Right lobe of liver (tissue), 6 donors: ENCODE measurements around the gene BCAP29. TPM values are rescaled to one million over a fixed set of nuclear protein-coding genes. Genes with fewer than 3 reads are reported as not detected.

Experiments used
- ATAC-seq, 4 donors: fragments of 200-7000 bp; cut with Tn5 transposase; one replicate each; pipeline ENCODE4 v1.9.1; 2020; ENCODE audit warnings: mild to moderate bottlenecking in 4 of 4, moderate library complexity in 4 of 4
- DNase-seq, 3 donors: peaks; one replicate each; pipeline ENCODE4 v3.0.0-alpha.2; 2020
- H3K27ac ChIP-seq, 3 donors: fragments of 200-600 bp; one replicate each; pipeline ENCODE4 v1.8.0; 2022
- H3K27me3 ChIP-seq, 2 donors: fragments of 200-600 bp; one replicate each; pipeline ENCODE4 v1.8.0; 2022
- H3K36me3 ChIP-seq, 4 donors: fragments of 200-600 bp; sonication (generic) in 1 of 4; one replicate each; pipeline versions ENCODE4 v1.5.1 to v1.8.0; 2017 to 2022; ENCODE audit warnings: control low read depth in 1 of 4
- H3K4me1 ChIP-seq, 4 donors: fragments of 200-600 bp; sonication (generic) in 1 of 4; one replicate each; pipeline versions ENCODE4 v1.5.1 to v1.8.0; 2017 to 2022; ENCODE audit warnings: control low read depth in 1 of 4
- H3K4me3 ChIP-seq, 3 donors: fragments of 200-600 bp; one replicate each; pipeline ENCODE4 v1.8.0; 2022
- H3K9me3 ChIP-seq, 4 donors: fragments of 200-600 bp; sonication (generic) in 1 of 4; one replicate each; pipeline versions ENCODE4 v1.5.1 to v1.8.0; 2017 to 2022; ENCODE audit warnings: control low read depth in 1 of 4
- CTCF ChIP-seq, 4 donors: fragments of 200-600 bp in 3 of 4; fragments of 450-650 bp in 1 of 4; IDR thresholded peaks; one replicate each; pipeline versions ENCODE4 v1.5.1 to v1.8.0; 2016 to 2022; ENCODE audit warnings: antibody characterized with exemption in 4 of 4, mild to moderate bottlenecking in 2 of 4
- POLR2A ChIP-seq: fragments of 450-650 bp; IDR thresholded peaks from one replicate; pipeline ENCODE4 v1.6.1; 2017; ENCODE audit warnings: antibody characterized with exemption, mild to moderate bottlenecking
- WGBS: methylation state at CpG from one replicate; pipeline ENCODE4 v1.1.6; 2018; ENCODE audit warnings: low coverage, low lambda C conversion rate; ENCODE audit not compliant: insufficient coverage; ENCODE audit errors: missing lambda C conversion rate; 5-methylcytosine and 5-hydroxymethylcytosine counted together
- intact Hi-C, 2 donors: fragments of 100-400 bp; cut with DNase I; formaldehyde crosslinking; loops; one replicate each; pipeline versions ENCODE4 v1.11.2 to v1.14.1; 2022
- total RNA-seq, 6 experiments: library from RNA; depleted of rRNA in 2 of 6; stranded (reverse); fragments of >200 nt in 2 of 6; fragmentation: NEBNext Ultra II Directional in 3 of 6; extraction: Animal tissue kit (Norgen Biotek cat#: 25700) in 3 of 6; gene quantifications; one replicate each; pipeline versions ENCODE4 v1.1.0 to v1.2.4, GENCODE V29; 2016 to 2023
- donor health status: DM: no; HTN: yes; CAD: no.
- donor health status: DM: no; HTN: no; CAD: no.
- donor health status: DM: no; HTN: no; CAD: no.
- donor health status: DM: no; HTN: yes; CAD: no.
- donor health status: DM: no; HTN: yes; CAD: no.

BCAP29 gene
- total RNA-seq, 6 experiments from 2014 or later: 26.2 to 59.5 (median 31.0) TPM

GRCh38 chr7:107659666-107660065 is 79.6 kb downstream of the BCAP29 start:
- H3K4me3 ChIP-seq: no peak overlapping the region
- H3K9me3 ChIP-seq: no peaks in the 10 kb centered on the region
- intact Hi-C loops: no loop called here
- no peak overlapping the region for H3K27ac ChIP-seq
- no peak for TF ChIP-seq CTCF (IDR thresholded peaks at IDR 0.05)
- TF ChIP-seq POLR2A: no peak
- H3K36me3 ChIP-seq: no peaks in the 10 kb centered on the region
- peaks cover 0 to 13% (median 4%) of the 10 kb centered on the region in 4 donors for H3K4me1 ChIP-seq
- DNase-seq (no peak), ATAC-seq (no peak)
- 70% methylated on average over 4 of the region's 4 CpGs for WGBS
- peaks cover 0 to 4% of the 10 kb centered on the region in 2 donors for H3K27me3 ChIP-seq

GRCh38 chr7:107660381-107661080 is 80.5 kb downstream of the BCAP29 start, which contains the start of gene SLC26A4:
SLC26A4 (plus strand) TSS chr7:107660828; CDS start chr7:107661642, 814 bp downstream.
- peak within 1 kb of the TSS; percentile 32 to 54 (median 50) for H3K4me3 ChIP-seq
- TF ChIP-seq CTCF (IDR thresholded peaks at IDR 0.05) (no peak), POLR2A (no peak)
- intact Hi-C loops: no loop called here
- WGBS: 5% methylated on average over 32 of the region's 37 CpGs
- no peaks in the 10 kb centered on the region for H3K9me3 ChIP-seq
- no peak for DNase-seq
- H3K27ac ChIP-seq: no peak within 1 kb of the TSS
- peak in 1 of 4 donors; percentile 21 for ATAC-seq
- peaks cover 0 to 13% (median 4%) of the 10 kb centered on the region in 4 donors for H3K4me1 ChIP-seq
- no peaks in the 10 kb centered on the region for H3K36me3 ChIP-seq
- peaks cover 0 to 4% of the 10 kb centered on the region in 2 donors for H3K27me3 ChIP-seq

GRCh38 chr7:107661081-107661864 is 81.2 kb downstream of the BCAP29 start:
- TF ChIP-seq CTCF (IDR thresholded peaks at IDR 0.05) (peak in 2 of 4 donors; percentile 17 to 19), POLR2A (no peak)
- intact Hi-C loops: no loop called here
- ATAC-seq (peak; percentile 91 to 93 (median 92)), DNase-seq (peak; percentile 61 to 77 (median 63))
- Histone ChIP-seq H3K27ac (no peak overlapping the region), H3K36me3 (no peaks in the 10 kb centered on the region), H3K4me3 (peak overlapping the region; percentile 32 to 54 (median 50)), H3K4me1 (peaks cover 0 to 13% (median 4%) of the 10 kb centered on the region in 4 donors), H3K27me3 (peaks cover 0 to 4% of the 10 kb centered on the region in 2 donors), H3K9me3 (no peaks in the 10 kb centered on the region)
- 4% methylated on average over 17 of the region's 73 CpGs for WGBS

GRCh38 chr7:107661865-107662379 is 81.9 kb downstream of the BCAP29 start:
- no peaks in the 10 kb centered on the region for H3K36me3 ChIP-seq
- peak overlapping the region; percentile 32 to 54 (median 50) for H3K4me3 ChIP-seq
- no peak for TF ChIP-seq POLR2A
- TF ChIP-seq CTCF (IDR thresholded peaks at IDR 0.05): peak in 2 of 4 donors; percentile 2 to 5
- H3K27ac ChIP-seq: no peak overlapping the region
- ATAC-seq (peak in 1 of 4 donors; percentile 61), DNase-seq (no peak)
- intact Hi-C loops: no loop called here
- H3K4me1 ChIP-seq: peaks cover 0 to 13% (median 4%) of the 10 kb centered on the region in 4 donors
- H3K9me3 ChIP-seq: no peaks in the 10 kb centered on the region
- H3K27me3 ChIP-seq: peaks cover 0 to 4% of the 10 kb centered on the region in 2 donors
- WGBS: 32% methylated on average over 4 of the region's 20 CpGs
